HuH-7 (cell line): ENCODE data around the gene ACAN.
A peak's percentile ranks its signal among the peaks of the same experiment; 100 is the strongest.

Experiments used
- DNase-seq: peaks from one replicate; pipeline ENCODE4 v3.0.0; 2011; ENCODE audit warnings: low spot score

Gene ACAN

GRCh38 chr15:88802250-88802990 is 816 bp upstream of the ACAN start:
- no peak for DNase-seq

GRCh38 chr15:88802991-88803240 is 320 bp upstream of the ACAN start:
- no peak for DNase-seq

- DNase-seq = no peak
These were observed 648 bp downstream of the ACAN start for GRCh38 chr15:88803920-88804247.

- DNase-seq = no peak
These were observed 1.0 kb downstream of the ACAN start for GRCh38 chr15:88804257-88804656.

GRCh38 chr15:88805031-88805780 is 2.0 kb downstream of the ACAN start:
- DNase-seq = no peak

- no peak for DNase-seq
These were observed 7.2 kb downstream of the ACAN start for GRCh38 chr15:88810446-88810845.

GRCh38 chr15:88812133-88812532 is 8.9 kb downstream of the ACAN start:
- DNase-seq = no peak

GRCh38 chr15:88813960-88814359 is 10.7 kb downstream of the ACAN start:
- no peak for DNase-seq

GRCh38 chr15:88814393-88814792 is 11.2 kb downstream of the ACAN start:
- DNase-seq = no peak

- no peak for DNase-seq
These were observed 15.7 kb downstream of the ACAN start for GRCh38 chr15:88818920-88819319.

GRCh38 chr15:88821993-88822392 is 18.8 kb downstream of the ACAN start:
- DNase-seq = no peak

- no peak for DNase-seq
These were observed 25.6 kb downstream of the ACAN start for GRCh38 chr15:88828791-88829190.

GRCh38 chr15:88830016-88830415 is 26.8 kb downstream of the ACAN start:
- no peak for DNase-seq

GRCh38 chr15:88832820-88833730 is 29.8 kb downstream of the ACAN start:
- DNase-seq = no peak

GRCh38 chr15:88833731-88834100 is 30.5 kb downstream of the ACAN start:
- DNase-seq = no peak

- DNase-seq = peak; percentile 39
These were observed 31.1 kb downstream of the ACAN start for GRCh38 chr15:88834211-88834812.

- no peak for DNase-seq
These were observed 31.9 kb downstream of the ACAN start for GRCh38 chr15:88835119-88835518.

- DNase-seq = no peak
These were observed 32.4 kb downstream of the ACAN start for GRCh38 chr15:88835646-88836045.

- DNase-seq = no peak
These were observed 35.4 kb downstream of the ACAN start for GRCh38 chr15:88838667-88839066.

GRCh38 chr15:88839146-88839545 is 35.9 kb downstream of the ACAN start:
- DNase-seq = no peak

- no peak for DNase-seq
These were observed 36.7 kb downstream of the ACAN start for GRCh38 chr15:88839961-88840360.

- no peak for DNase-seq
These were observed 38.0 kb downstream of the ACAN start for GRCh38 chr15:88841236-88841635.

- no peak for DNase-seq
These were observed 38.9 kb downstream of the ACAN start for GRCh38 chr15:88842156-88842555.
